ENCODE measurements around the gene CDH4.
A peak's percentile ranks its signal among the peaks of the same experiment; 100 is the strongest.

The CDH4 gene

DNA sequence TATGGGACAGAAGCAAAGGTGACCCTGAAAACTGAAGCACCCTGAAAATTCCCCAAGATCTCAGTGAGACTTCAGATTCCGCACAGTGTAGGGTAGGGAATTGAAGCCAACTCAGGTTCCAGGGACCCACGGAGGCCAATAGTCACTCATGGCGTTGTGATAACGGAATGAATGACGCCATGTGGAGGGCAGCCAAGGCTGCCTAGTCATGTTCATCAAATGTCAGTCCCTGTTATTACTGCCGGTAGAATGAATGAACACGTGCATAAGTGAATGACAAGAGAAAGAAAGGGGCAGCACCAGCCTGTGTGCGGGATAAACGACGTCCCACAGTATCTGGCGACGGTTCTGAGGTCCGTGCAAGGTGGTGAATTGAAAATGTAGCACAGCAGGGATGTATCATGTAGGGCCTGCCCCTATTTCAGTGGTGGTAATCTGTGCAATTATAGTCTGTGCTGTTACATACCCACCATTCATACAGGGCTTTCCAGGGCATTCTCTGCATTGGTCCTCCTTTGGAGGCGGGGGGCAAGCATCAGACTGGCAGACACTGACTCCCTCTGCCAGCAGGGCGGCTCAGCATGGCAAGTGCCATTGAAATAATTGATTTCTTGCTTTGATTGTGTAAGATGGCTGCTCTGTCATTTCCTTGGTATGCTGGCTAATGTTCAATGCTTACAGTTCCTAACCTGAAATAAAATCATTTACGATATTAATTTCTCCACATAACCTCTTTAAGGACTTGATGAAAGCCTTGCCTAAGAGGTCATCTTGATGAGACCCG is 386.9 kb downstream of the CDH4 start:
- TF ChIP-seq ZNF768 (tag by site-specific recombination; IDR thresholded peaks at IDR 0.05) (no peak), ZIC2 (tag by site-specific recombination; IDR thresholded peaks at IDR 0.05) (0 out of 2 replicates have a peak, but pooled peaks have one; percentile 19), ZNF274 (IDR thresholded peaks at IDR 0.05; ENCODE audit: low read length) (no peak), ZNF274 (tag by site-specific recombination; IDR thresholded peaks at IDR 0.05; ENCODE audit: borderline replicate concordance) (no peak)
- TF ChIP-seq, protein P1, sequence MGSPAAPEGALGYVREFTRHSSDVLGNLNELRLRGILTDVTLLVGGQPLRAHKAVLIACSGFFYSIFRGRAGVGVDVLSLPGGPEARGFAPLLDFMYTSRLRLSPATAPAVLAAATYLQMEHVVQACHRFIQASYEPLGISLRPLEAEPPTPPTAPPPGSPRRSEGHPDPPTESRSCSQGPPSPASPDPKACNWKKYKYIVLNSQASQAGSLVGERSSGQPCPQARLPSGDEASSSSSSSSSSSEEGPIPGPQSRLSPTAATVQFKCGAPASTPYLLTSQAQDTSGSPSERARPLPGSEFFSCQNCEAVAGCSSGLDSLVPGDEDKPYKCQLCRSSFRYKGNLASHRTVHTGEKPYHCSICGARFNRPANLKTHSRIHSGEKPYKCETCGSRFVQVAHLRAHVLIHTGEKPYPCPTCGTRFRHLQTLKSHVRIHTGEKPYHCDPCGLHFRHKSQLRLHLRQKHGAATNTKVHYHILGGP (tag by site-specific recombination; IDR thresholded peaks at IDR 0.05): no peak
- Histone ChIP-seq H3K36me3 (ENCODE audit: control insufficient read depth in 2 of 2, insufficient read depth in 1 of 2, low read length in 2 of 2) (no peaks in the 10 kb centered on the region), H3K4me1 (ENCODE audit: control insufficient read depth, insufficient read depth, low read length) (no peaks in the 10 kb centered on the region), H3K4me3 (ENCODE audit: low read depth, low read length) (no peak overlapping the region), H3K27ac (ENCODE audit: extremely low read depth, low read depth, low read length) (no peak overlapping the region), H3K9me3 (ENCODE audit: control insufficient read depth, insufficient read depth, low read depth, low read length) (no peaks in the 10 kb centered on the region)
- ChIA-PET CTCF (no interaction called here), POLR2A (no interaction called here)

DNA sequence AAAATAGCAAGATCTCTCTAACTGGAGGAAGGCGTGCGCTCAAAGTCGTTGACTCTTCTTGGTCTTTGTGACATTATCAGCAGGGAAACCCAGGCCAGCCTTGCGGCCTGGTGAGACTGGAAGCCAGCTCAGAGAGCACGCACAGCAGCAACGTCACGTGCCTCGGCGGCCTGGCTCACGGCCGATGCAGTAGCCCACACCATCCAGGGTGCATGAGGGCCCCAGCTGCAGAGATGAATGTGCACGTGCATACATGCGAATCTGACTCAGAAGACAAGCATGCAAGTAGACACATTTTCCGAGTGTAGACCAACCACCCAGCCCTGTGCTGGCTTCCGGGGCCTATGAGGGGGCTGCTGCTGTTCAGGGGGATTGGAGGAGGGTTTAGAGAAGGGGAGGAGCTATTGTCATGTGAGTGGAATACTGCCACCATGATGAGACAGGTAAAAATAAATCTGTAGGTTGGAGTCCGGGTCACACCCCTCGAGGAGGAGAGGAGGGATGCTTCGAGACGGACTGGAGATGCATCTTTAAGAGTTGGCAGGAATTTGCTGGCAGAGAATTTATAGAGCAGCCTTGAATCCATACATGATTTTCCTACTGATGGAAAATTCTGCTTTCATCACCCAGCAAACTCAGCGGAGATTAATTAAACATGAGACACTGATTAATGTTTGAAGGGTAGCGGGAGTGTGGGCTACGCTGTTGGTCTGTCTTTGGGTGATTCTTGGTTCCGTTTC is 388.2 kb downstream of the CDH4 start:
- Histone ChIP-seq H3K4me3 (ENCODE audit: low read depth, low read length) (no peak overlapping the region), H3K27ac (ENCODE audit: extremely low read depth, low read depth, low read length) (no peak overlapping the region), H3K36me3 (ENCODE audit: control insufficient read depth in 2 of 2, insufficient read depth in 1 of 2, low read length in 2 of 2) (no peaks in the 10 kb centered on the region), H3K9me3 (ENCODE audit: control insufficient read depth, insufficient read depth, low read depth, low read length) (no peaks in the 10 kb centered on the region), H3K4me1 (ENCODE audit: control insufficient read depth, insufficient read depth, low read length) (no peaks in the 10 kb centered on the region)
- POLR2A ChIA-PET: no interaction called here
- CTCF ChIA-PET: no interaction called here
- TF ChIP-seq ZNF248 (tag by site-specific recombination; IDR thresholded peaks at IDR 0.05) (no peak), YY2 (tag by site-specific recombination; IDR thresholded peaks at IDR 0.05) (no peak), ZNF37A (tag by site-specific recombination; IDR thresholded peaks at IDR 0.05) (no peak), ZNF548 (tag by site-specific recombination; IDR thresholded peaks at IDR 0.05) (no peak), ZFP41 (tag by site-specific recombination; IDR thresholded peaks at IDR 0.05; ENCODE audit: borderline replicate concordance) (no peak), ZNF654 (tag by site-specific recombination; IDR thresholded peaks at IDR 0.05; ENCODE audit: low read depth) (no peak), ZNF571 (tag by site-specific recombination; IDR thresholded peaks at IDR 0.05) (no peak)
- TF ChIP-seq, protein P2, sequence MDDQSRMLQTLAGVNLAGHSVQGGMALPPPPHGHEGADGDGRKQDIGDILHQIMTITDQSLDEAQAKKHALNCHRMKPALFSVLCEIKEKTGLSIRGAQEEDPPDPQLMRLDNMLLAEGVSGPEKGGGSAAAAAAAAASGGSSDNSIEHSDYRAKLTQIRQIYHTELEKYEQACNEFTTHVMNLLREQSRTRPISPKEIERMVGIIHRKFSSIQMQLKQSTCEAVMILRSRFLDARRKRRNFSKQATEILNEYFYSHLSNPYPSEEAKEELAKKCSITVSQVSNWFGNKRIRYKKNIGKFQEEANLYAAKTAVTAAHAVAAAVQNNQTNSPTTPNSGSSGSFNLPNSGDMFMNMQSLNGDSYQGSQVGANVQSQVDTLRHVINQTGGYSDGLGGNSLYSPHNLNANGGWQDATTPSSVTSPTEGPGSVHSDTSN (CRISPR knock-in tag; IDR thresholded peaks at IDR 0.05): no peak
- TF ChIP-seq, protein P3, sequence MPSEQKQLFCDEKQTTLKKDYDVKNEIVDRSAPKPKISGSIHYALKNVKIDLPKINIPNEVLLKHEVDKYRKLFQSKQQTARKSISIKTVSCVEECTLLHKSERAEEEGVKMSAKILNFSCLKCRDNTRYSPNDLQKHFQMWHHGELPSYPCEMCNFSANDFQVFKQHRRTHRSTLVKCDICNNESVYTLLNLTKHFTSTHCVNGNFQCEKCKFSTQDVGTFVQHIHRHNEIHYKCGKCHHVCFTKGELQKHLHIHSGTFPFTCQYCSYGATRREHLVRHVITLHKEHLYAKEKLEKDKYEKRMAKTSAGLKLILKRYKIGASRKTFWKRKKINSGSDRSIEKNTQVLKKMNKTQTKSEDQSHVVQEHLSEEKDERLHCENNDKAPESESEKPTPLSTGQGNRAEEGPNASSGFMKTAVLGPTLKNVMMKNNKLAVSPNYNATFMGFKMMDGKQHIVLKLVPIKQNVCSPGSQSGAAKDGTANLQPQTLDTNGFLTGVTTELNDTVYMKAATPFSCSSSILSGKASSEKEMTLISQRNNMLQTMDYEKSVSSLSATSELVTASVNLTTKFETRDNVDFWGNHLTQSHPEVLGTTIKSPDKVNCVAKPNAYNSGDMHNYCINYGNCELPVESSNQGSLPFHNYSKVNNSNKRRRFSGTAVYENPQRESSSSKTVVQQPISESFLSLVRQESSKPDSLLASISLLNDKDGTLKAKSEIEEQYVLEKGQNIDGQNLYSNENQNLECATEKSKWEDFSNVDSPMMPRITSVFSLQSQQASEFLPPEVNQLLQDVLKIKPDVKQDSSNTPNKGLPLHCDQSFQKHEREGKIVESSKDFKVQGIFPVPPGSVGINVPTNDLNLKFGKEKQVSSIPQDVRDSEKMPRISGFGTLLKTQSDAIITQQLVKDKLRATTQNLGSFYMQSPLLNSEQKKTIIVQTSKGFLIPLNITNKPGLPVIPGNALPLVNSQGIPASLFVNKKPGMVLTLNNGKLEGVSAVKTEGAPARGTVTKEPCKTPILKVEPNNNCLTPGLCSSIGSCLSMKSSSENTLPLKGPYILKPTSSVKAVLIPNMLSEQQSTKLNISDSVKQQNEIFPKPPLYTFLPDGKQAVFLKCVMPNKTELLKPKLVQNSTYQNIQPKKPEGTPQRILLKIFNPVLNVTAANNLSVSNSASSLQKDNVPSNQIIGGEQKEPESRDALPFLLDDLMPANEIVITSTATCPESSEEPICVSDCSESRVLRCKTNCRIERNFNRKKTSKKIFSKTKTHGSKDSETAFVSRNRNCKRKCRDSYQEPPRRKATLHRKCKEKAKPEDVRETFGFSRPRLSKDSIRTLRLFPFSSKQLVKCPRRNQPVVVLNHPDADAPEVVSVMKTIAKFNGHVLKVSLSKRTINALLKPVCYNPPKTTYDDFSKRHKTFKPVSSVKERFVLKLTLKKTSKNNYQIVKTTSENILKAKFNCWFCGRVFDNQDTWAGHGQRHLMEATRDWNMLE (tag by site-specific recombination; conservative IDR thresholded peaks at IDR 0.05; ENCODE audit: low read depth): no peak
- TF ChIP-seq, protein P4, sequence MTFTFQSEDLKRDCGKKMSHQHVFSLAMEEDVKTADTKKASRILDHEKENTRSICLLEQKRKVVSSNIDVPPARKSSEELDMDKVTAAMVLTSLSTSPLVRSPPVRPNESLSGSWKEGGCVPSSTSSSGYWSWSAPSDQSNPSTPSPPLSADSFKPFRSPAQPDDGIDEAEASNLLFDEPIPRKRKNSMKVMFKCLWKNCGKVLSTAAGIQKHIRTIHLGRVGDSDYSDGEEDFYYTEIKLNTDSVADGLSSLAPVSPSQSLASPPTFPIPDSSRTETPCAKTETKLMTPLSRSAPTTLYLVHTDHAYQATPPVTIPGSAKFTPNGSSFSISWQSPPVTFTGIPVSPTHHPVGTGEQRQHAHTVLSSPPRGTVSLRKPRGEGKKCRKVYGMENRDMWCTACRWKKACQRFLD (tag by site-specific recombination; IDR thresholded peaks at IDR 0.05): no peak
- TF ChIP-seq, protein P5, sequence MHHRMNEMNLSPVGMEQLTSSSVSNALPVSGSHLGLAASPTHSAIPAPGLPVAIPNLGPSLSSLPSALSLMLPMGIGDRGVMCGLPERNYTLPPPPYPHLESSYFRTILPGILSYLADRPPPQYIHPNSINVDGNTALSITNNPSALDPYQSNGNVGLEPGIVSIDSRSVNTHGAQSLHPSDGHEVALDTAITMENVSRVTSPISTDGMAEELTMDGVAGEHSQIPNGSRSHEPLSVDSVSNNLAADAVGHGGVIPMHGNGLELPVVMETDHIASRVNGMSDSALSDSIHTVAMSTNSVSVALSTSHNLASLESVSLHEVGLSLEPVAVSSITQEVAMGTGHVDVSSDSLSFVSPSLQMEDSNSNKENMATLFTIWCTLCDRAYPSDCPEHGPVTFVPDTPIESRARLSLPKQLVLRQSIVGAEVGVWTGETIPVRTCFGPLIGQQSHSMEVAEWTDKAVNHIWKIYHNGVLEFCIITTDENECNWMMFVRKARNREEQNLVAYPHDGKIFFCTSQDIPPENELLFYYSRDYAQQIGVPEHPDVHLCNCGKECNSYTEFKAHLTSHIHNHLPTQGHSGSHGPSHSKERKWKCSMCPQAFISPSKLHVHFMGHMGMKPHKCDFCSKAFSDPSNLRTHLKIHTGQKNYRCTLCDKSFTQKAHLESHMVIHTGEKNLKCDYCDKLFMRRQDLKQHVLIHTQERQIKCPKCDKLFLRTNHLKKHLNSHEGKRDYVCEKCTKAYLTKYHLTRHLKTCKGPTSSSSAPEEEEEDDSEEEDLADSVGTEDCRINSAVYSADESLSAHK (tag by site-specific recombination; IDR thresholded peaks at IDR 0.05): no peak
